Measurements from ENCODE around the gene FHOD3. TPM values are rescaled to one million over a fixed set of nuclear protein-coding genes. Genes with fewer than 3 reads are reported as not detected.

Gene FHOD3
- total RNA-seq, 2 donors from 2014 or later, result 2.8 to 3.1 TPM

DNA sequence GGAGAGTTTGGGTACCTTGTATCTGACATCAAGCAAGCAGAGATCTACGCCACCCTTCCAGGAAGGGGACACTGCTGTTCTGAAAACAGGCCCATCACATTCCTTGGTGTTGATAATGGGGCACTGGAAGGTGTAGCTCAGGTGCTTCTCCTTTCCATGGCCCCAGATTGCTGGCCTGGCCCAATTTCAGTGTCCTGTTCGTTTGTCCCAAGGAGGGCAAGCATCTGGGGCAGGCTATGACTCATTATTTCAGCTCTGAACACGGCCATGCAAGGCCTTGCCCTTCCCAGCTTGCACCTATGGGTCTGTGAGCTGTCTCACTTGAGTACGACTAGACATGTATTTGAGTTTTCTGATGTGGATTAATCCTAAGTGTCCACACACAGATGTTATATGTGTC is 101.5 kb downstream of the FHOD3 start:
- H3K4me1 Mint-ChIP-seq, result no peaks in the 10 kb centered on the region
- 80 to 87% methylated on average over 3 to 4 of the region's 4 CpGs for WGBS, 2 experiments (ENCODE audit: insufficient coverage in 1 of 2, insufficient read length in 1 of 2)
- H3K36me3 Mint-ChIP-seq (ENCODE audit: low read depth), result no peaks in the 10 kb centered on the region
- Histone ChIP-seq H3K9me3 (ENCODE audit: control insufficient read depth, low read length) (peaks cover 29% of the 10 kb centered on the region), H3K4me1 (ENCODE audit: control insufficient read depth, insufficient read depth, low read length) (no peaks in the 10 kb centered on the region), H3K9ac (ENCODE audit: extremely low read depth, low read length, poor library complexity, severe bottlenecking) (no peak overlapping the region), H3K27me3 (ENCODE audit: control insufficient read depth, insufficient read depth, low read length, poor library complexity, severe bottlenecking) (no peaks in the 10 kb centered on the region), H3K27ac (ENCODE audit: low read depth, low read length) (no peak overlapping the region), H3K4me3 (ENCODE audit: low read length) (no peak overlapping the region), H3K36me3 (ENCODE audit: control insufficient read depth, insufficient read depth, low read length) (no peaks in the 10 kb centered on the region)
- no peak for DNase-seq
- H3K9me3 Mint-ChIP-seq, result peaks cover 21% of the 10 kb centered on the region
- no peak for TF ChIP-seq CTCF (conservative IDR thresholded peaks at IDR 0.05)
- H3K4me3 Mint-ChIP-seq, result no peak overlapping the region
- peaks cover 1% of the 10 kb centered on the region for H3K27me3 Mint-ChIP-seq (ENCODE audit: insufficient read depth)
- no peak overlapping the region for H3K27ac Mint-ChIP-seq

DNA sequence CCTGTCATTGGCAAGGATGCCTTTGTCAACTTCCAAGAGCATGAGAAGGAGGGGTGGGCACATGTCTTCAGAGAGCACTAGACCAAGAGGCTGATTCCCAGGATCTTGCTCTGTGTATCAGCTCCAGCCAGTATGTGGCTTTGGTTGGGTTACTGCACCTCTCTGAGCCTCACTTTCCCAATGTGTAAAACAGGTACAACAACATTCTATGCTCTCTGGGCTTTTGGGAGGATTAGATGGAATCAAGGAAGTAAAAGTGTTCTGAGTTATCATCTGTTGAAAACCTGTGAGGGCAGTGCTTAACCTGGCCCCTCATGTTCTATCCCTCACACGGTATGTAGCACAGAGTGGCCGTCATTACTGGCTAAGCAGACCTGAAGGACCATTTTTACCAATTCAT is 103.9 kb downstream of the FHOD3 start:
- peaks cover 7% of the 10 kb centered on the region for H3K9me3 ChIP-seq (ENCODE audit: control insufficient read depth, low read length)
- H3K27me3 Mint-ChIP-seq (ENCODE audit: insufficient read depth), result no peaks in the 10 kb centered on the region
- no peaks in the 10 kb centered on the region for H3K27me3 ChIP-seq (ENCODE audit: control insufficient read depth, insufficient read depth, low read length, poor library complexity, severe bottlenecking)
- no peaks in the 10 kb centered on the region for H3K4me1 Mint-ChIP-seq
- peaks cover 8% of the 10 kb centered on the region for H3K9me3 Mint-ChIP-seq
- no peak overlapping the region for H3K9ac ChIP-seq (ENCODE audit: extremely low read depth, low read length, poor library complexity, severe bottlenecking)
- H3K36me3 Mint-ChIP-seq (ENCODE audit: low read depth), result no peaks in the 10 kb centered on the region
- H3K36me3 ChIP-seq (ENCODE audit: control insufficient read depth, insufficient read depth, low read length), result no peaks in the 10 kb centered on the region
- 98% methylated on average over 2 of the region's 2 CpGs; no CpG with 5 or more reads in 1 of the 2 experiments for WGBS, 2 experiments (ENCODE audit: insufficient coverage in 1 of 2, insufficient read length in 1 of 2)
- no peak overlapping the region for H3K4me3 ChIP-seq (ENCODE audit: low read length)
- no peak overlapping the region for H3K4me3 Mint-ChIP-seq
- no peak overlapping the region for H3K27ac Mint-ChIP-seq
- no peak for TF ChIP-seq CTCF (conservative IDR thresholded peaks at IDR 0.05)
- no peak for DNase-seq
- H3K4me1 ChIP-seq (ENCODE audit: control insufficient read depth, insufficient read depth, low read length), result no peaks in the 10 kb centered on the region
- H3K27ac ChIP-seq (ENCODE audit: low read depth, low read length), result no peak overlapping the region

GRCh38 chr18:36402765-36403396 is 105.4 kb downstream of the FHOD3 start:
- peak; percentile 73 for DNase-seq
- Mint-ChIP-seq H3K4me3 (no peak overlapping the region), H3K36me3 (ENCODE audit: low read depth) (no peaks in the 10 kb centered on the region), H3K9me3 (no peaks in the 10 kb centered on the region), H3K27ac (no peak overlapping the region), H3K27me3 (ENCODE audit: insufficient read depth) (no peaks in the 10 kb centered on the region), H3K4me1 (no peaks in the 10 kb centered on the region)
- H3K36me3 ChIP-seq (ENCODE audit: control insufficient read depth, insufficient read depth, low read length), result no peaks in the 10 kb centered on the region
- no peak overlapping the region for H3K27ac ChIP-seq (ENCODE audit: low read depth, low read length)
- H3K9ac ChIP-seq (ENCODE audit: extremely low read depth, low read length, poor library complexity, severe bottlenecking), result no peak overlapping the region
- H3K27me3 ChIP-seq (ENCODE audit: control insufficient read depth, insufficient read depth, low read length, poor library complexity, severe bottlenecking), result no peaks in the 10 kb centered on the region
- WGBS, 2 experiments (ENCODE audit: insufficient coverage in 1 of 2, insufficient read length in 1 of 2), result 93% methylated on average over 6 to 8 of the region's 8 CpGs
- TF ChIP-seq CTCF (conservative IDR thresholded peaks at IDR 0.05), result peak; percentile 61
- no peaks in the 10 kb centered on the region for H3K9me3 ChIP-seq (ENCODE audit: control insufficient read depth, low read length)
- no peak overlapping the region for H3K4me3 ChIP-seq (ENCODE audit: low read length)
- no peaks in the 10 kb centered on the region for H3K4me1 ChIP-seq (ENCODE audit: control insufficient read depth, insufficient read depth, low read length)
